WTC11 (cell line): ENCODE measurements around the gene PRMT6. TPM values are rescaled to one million over a fixed set of nuclear protein-coding genes. Genes with fewer than 3 reads are reported as not detected.

Experiments used
- ATAC-seq: fragments of 200-7000 bp; cut with Tn5 transposase; 2 replicates; pipeline ENCODE4 v1.10.0; 2021; ENCODE audit warnings: mild to moderate bottlenecking, moderate library complexity
- CTCF ChIA-PET: fragments of 300-600 bp; sonication (Branson Sonifier 250); formaldehyde crosslinking; loops from one replicate; lab custom pipeline; 2021; ENCODE audit warnings: antibody characterized with exemption; lab: Charles Lee
- POLR2A ChIA-PET: fragments of 350-600 bp; sonication (Branson Sonifier 250); formaldehyde crosslinking; loops from one replicate; lab custom pipeline; 2021; ENCODE audit warnings: antibody characterized with exemption; lab: Charles Lee
- DNase-seq: peaks from one replicate; pipeline ENCODE4 v3.0.0; 2021; ENCODE audit warnings: low spot score
- H3K27ac Mint-ChIP-seq: 2 replicates; pipeline ENCODE4 v1.8.0; 2021; ENCODE audit warnings: mixed read lengths
- H3K27me3 Mint-ChIP-seq: 2 replicates; pipeline ENCODE4 v1.8.0; 2021; ENCODE audit warnings: low read depth, mild to moderate bottlenecking, moderate library complexity, mixed read lengths
- H3K36me3 Mint-ChIP-seq: 2 replicates; pipeline ENCODE4 v1.8.0; 2021; ENCODE audit warnings: mixed read lengths
- H3K4me1 Mint-ChIP-seq: 2 replicates; pipeline ENCODE4 v1.8.0; 2022; ENCODE audit warnings: mixed read lengths
- H3K4me3 Mint-ChIP-seq: 2 replicates; pipeline ENCODE4 v1.8.0; 2021; ENCODE audit warnings: mild to moderate bottlenecking, moderate library complexity, mixed read lengths
- H3K9me3 Mint-ChIP-seq: 2 replicates; pipeline ENCODE4 v1.8.0; 2021; ENCODE audit warnings: mixed read lengths
- ATF2 ChIP-seq: sonication (generic); formaldehyde crosslinking; IDR thresholded peaks from 2 replicates; pipeline ENCODE4 v1.8.1; 2022; ENCODE audit warnings: low read depth, missing genetic modification reagents, borderline replicate concordance
- E2F5 ChIP-seq: sonication (generic); formaldehyde crosslinking; IDR thresholded peaks from 2 replicates; pipeline ENCODE4 v1.8.1; 2022; ENCODE audit warnings: mild to moderate bottlenecking, moderate library complexity, missing genetic modification reagents
- ETV6 ChIP-seq: sonication (generic); formaldehyde crosslinking; IDR thresholded peaks from 2 replicates; pipeline ENCODE4 v1.8.1; 2022; ENCODE audit warnings: mild to moderate bottlenecking, missing genetic modification reagents
- FOXK1 ChIP-seq: sonication (generic); formaldehyde crosslinking; IDR thresholded peaks from 2 replicates; pipeline ENCODE4 v1.8.0; 2022; ENCODE audit warnings: mild to moderate bottlenecking, moderate library complexity, missing genetic modification reagents
- JAZF1 ChIP-seq: fragments of 250-450 bp; sonication (Bioruptor Pico); IDR thresholded peaks from 2 replicates; pipeline ENCODE4 v1.9.0; 2021; ENCODE audit warnings: moderate library complexity, mild to moderate bottlenecking, inconsistent platforms
- MLX ChIP-seq: sonication (generic); formaldehyde crosslinking; IDR thresholded peaks from 2 replicates; pipeline ENCODE4 v1.8.1; 2023; ENCODE audit warnings: mild to moderate bottlenecking, missing genetic modification reagents, moderate library complexity
- NFE2L1 ChIP-seq: sonication (generic); formaldehyde crosslinking; IDR thresholded peaks from 2 replicates; pipeline ENCODE4 v1.8.1; 2023; ENCODE audit warnings: missing genetic modification reagents
- NR1H2 ChIP-seq: sonication (generic); formaldehyde crosslinking; IDR thresholded peaks from 2 replicates; pipeline ENCODE4 v1.9.0; 2021; ENCODE audit warnings: mild to moderate bottlenecking, moderate library complexity, missing genetic modification reagents
- TP53 ChIP-seq: sonication (generic); formaldehyde crosslinking; IDR thresholded peaks from 2 replicates; pipeline ENCODE4 v1.8.1; 2023; ENCODE audit warnings: mild to moderate bottlenecking, missing genetic modification reagents
- ZBTB43 ChIP-seq: sonication (generic); formaldehyde crosslinking; IDR thresholded peaks from 2 replicates; pipeline ENCODE4 v1.8.1; 2023; ENCODE audit warnings: mild to moderate bottlenecking, missing genetic modification reagents
- ZNF219 ChIP-seq: sonication (generic); formaldehyde crosslinking; IDR thresholded peaks from 2 replicates; pipeline ENCODE4 v1.8.0; 2023; ENCODE audit warnings: missing genetic modification reagents, mild to moderate bottlenecking, borderline replicate concordance
- ZNF281 ChIP-seq: sonication (generic); formaldehyde crosslinking; IDR thresholded peaks from 2 replicates; pipeline ENCODE4 v1.8.0; 2023; ENCODE audit warnings: mild to moderate bottlenecking, missing genetic modification reagents
- ZNF671 ChIP-seq: fragments of 250-450 bp; sonication (Bioruptor Pico); IDR thresholded peaks from 2 replicates; pipeline ENCODE4 v1.8.0; 2021; ENCODE audit warnings: mild to moderate bottlenecking
- total RNA-seq: library from RNA; stranded (reverse); gene quantifications from 3 replicates; pipeline ENCODE4 v1.2.3, GENCODE V29; 2021
- TF ChIP-seq, protein P1 (sequence below): sonication (generic); formaldehyde crosslinking; IDR thresholded peaks from 2 replicates; pipeline ENCODE4 v1.8.0; 2023; ENCODE audit warnings: missing genetic modification reagents
- TF ChIP-seq, protein P2 (sequence below): sonication (generic); formaldehyde crosslinking; IDR thresholded peaks from 2 replicates; pipeline ENCODE4 v1.8.1; 2023; ENCODE audit warnings: mild to moderate bottlenecking, moderate library complexity, missing genetic modification reagents

The PRMT6 gene
- total RNA-seq, 1 experiment from 2014 or later: 30.7 TPM

DNA sequence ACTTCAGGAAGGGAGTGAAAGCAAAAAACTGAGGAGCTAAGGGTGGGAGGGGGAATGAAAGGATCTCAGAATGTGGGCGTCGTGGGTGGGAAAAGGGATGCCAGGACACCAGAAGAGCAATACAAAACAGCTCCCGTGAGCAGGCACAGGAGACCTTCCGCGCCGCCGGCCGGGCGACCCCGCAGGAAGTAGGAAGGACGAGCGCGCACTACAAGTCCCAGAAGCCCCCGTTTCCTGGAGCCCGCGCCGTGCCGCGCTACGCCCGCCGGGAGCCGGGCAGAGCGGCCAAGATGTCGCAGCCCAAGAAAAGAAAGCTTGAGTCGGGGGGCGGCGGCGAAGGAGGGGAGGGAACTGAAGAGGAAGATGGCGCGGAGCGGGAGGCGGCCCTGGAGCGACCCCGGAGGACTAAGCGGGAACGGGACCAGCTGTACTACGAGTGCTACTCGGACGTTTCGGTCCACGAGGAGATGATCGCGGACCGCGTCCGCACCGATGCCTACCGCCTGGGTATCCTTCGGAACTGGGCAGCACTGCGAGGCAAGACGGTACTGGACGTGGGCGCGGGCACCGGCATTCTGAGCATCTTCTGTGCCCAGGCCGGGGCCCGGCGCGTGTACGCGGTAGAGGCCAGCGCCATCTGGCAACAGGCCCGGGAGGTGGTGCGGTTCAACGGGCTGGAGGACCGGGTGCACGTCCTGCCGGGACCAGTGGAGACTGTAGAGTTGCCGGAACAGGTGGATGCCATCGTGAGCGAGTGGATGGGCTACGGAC lies at the start of gene PRMT6 (continued):
- TF ChIP-seq JAZF1 (CRISPR knock-in tag) (no peak), FOXK1 (CRISPR knock-in tag) (0 out of 2 replicates have a peak, but pooled peaks have one; percentile 33), ZNF219 (CRISPR knock-in tag) (no peak), E2F5 (CRISPR knock-in tag) (peak; percentile 90), TP53 (CRISPR knock-in tag) (peak; percentile 75; the same call in 1 of the 2 replicates), ZBTB43 (CRISPR knock-in tag) (0 out of 2 replicates have a peak, but pooled peaks have one; percentile 80), NR1H2 (CRISPR knock-in tag) (no peak), ZNF281 (CRISPR knock-in tag) (no peak)
- TF ChIP-seq, protein P1, sequence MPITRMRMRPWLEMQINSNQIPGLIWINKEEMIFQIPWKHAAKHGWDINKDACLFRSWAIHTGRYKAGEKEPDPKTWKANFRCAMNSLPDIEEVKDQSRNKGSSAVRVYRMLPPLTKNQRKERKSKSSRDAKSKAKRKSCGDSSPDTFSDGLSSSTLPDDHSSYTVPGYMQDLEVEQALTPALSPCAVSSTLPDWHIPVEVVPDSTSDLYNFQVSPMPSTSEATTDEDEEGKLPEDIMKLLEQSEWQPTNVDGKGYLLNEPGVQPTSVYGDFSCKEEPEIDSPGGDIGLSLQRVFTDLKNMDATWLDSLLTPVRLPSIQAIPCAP (CRISPR knock-in tag): peak; percentile 72; the same call in 1 of the 2 replicates
- TF ChIP-seq, protein P2, sequence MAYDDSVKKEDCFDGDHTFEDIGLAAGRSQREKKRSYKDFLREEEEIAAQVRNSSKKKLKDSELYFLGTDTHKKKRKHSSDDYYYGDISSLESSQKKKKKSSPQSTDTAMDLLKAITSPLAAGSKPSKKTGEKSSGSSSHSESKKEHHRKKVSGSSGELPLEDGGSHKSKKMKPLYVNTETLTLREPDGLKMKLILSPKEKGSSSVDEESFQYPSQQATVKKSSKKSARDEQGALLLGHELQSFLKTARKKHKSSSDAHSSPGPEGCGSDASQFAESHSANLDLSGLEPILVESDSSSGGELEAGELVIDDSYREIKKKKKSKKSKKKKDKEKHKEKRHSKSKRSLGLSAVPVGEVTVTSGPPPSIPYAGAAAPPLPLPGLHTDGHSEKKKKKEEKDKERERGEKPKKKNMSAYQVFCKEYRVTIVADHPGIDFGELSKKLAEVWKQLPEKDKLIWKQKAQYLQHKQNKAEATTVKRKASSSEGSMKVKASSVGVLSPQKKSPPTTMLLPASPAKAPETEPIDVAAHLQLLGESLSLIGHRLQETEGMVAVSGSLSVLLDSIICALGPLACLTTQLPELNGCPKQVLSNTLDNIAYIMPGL (CRISPR knock-in tag): peak; percentile 55

DNA sequence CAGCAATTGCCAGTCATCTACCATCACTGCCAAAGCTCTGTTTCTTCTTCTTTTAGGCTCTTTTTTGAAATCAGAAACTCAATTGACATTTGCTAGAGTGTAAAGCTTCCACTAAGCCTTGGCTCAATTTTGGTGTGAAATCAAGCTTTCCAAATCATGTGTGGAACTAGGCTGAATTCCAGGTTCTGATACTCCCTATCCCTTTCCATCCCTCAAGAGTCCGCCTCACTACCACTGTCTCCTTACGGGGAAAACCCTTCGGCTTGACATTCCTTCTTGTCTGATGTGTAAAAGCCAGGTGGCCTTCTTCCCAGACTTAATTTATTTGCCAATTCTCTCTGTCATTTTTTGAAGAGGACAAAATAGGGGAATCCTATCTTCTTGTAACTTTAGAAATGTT lies 47.2 kb upstream of the PRMT6 start:
- Mint-ChIP-seq H3K27ac (no peak overlapping the region), H3K4me1 (no peaks in the 10 kb centered on the region), H3K9me3 (no peaks in the 10 kb centered on the region), H3K36me3 (no peaks in the 10 kb centered on the region), H3K4me3 (no peak overlapping the region), H3K27me3 (no peaks in the 10 kb centered on the region)
- no peak for ATAC-seq
- TF ChIP-seq, protein P1 (CRISPR knock-in tag): no peak
- TF ChIP-seq ATF2 (CRISPR knock-in tag): no peak
- no peak for TF ChIP-seq ZNF671 (CRISPR knock-in tag)
- TF ChIP-seq, protein P2 (CRISPR knock-in tag): no peak
- TF ChIP-seq MLX (CRISPR knock-in tag): no peak
- no peak for TF ChIP-seq ETV6 (CRISPR knock-in tag)
- no peak for TF ChIP-seq NFE2L1 (CRISPR knock-in tag)
- POLR2A ChIA-PET: no interaction called here
- DNase-seq: no peak
- CTCF ChIA-PET: no interaction called here
